Mesothelial cell of epicardium (in vitro differentiated cells): ENCODE measurements around the gene UCP2. TPM values are rescaled to one million over a fixed set of nuclear protein-coding genes. Genes with fewer than 3 reads are reported as not detected.

Source experiments
- DNase-seq, 2 experiments: peaks; one replicate each; pipeline ENCODE4 v3.0.0; 2021; ENCODE audit warnings: low spot score in 2 of 2; ENCODE audit not compliant: unreplicated experiment in 2 of 2
- H3K27ac Mint-ChIP-seq: 2 replicates; pipeline ENCODE4 v1.8.0; 2021; ENCODE audit warnings: mixed read lengths
- H3K27me3 Mint-ChIP-seq: 2 replicates; pipeline ENCODE4 v1.8.0; 2021; ENCODE audit warnings: low read depth, mixed read lengths
- H3K36me3 Mint-ChIP-seq: 2 replicates; pipeline ENCODE4 v1.8.0; 2021; ENCODE audit warnings: mixed read lengths
- H3K4me1 Mint-ChIP-seq: 2 replicates; pipeline ENCODE4 v1.8.0; 2021; ENCODE audit warnings: mixed read lengths
- H3K4me3 Mint-ChIP-seq: 2 replicates; pipeline ENCODE4 v1.8.0; 2021; ENCODE audit warnings: mild to moderate bottlenecking, moderate library complexity, mixed read lengths
- H3K9me3 Mint-ChIP-seq: 2 replicates; pipeline ENCODE4 v1.8.0; 2021; ENCODE audit warnings: mixed read lengths
- total RNA-seq: library from RNA; stranded (reverse); gene quantifications from 3 replicates; pipeline ENCODE4 v1.2.1, GENCODE V29; 2021
- TF ChIP-seq, protein P1 (sequence below): fragments of 200-600 bp; sonication (generic); IDR thresholded peaks from one replicate; pipeline ENCODE4 v1.5.0; 2021; ENCODE audit warnings: antibody characterized with exemption; ENCODE audit not compliant: unreplicated experiment

The UCP2 gene
- total RNA-seq, 1 donor from 2014 or later = 31.5 TPM

- TF ChIP-seq, protein P1, sequence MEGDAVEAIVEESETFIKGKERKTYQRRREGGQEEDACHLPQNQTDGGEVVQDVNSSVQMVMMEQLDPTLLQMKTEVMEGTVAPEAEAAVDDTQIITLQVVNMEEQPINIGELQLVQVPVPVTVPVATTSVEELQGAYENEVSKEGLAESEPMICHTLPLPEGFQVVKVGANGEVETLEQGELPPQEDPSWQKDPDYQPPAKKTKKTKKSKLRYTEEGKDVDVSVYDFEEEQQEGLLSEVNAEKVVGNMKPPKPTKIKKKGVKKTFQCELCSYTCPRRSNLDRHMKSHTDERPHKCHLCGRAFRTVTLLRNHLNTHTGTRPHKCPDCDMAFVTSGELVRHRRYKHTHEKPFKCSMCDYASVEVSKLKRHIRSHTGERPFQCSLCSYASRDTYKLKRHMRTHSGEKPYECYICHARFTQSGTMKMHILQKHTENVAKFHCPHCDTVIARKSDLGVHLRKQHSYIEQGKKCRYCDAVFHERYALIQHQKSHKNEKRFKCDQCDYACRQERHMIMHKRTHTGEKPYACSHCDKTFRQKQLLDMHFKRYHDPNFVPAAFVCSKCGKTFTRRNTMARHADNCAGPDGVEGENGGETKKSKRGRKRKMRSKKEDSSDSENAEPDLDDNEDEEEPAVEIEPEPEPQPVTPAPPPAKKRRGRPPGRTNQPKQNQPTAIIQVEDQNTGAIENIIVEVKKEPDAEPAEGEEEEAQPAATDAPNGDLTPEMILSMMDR = no peak
- H3K27ac Mint-ChIP-seq = peak overlapping the region; percentile 95
- no peaks in the 10 kb centered on the region for H3K9me3 Mint-ChIP-seq
- DNase-seq = no peak
- peak overlapping the region; percentile 82 for H3K4me3 Mint-ChIP-seq
- peaks cover 9% of the 10 kb centered on the region for H3K27me3 Mint-ChIP-seq
- peaks cover 1% of the 10 kb centered on the region for H3K36me3 Mint-ChIP-seq
- H3K4me1 Mint-ChIP-seq = peaks cover 25% of the 10 kb centered on the region
Measured at GRCh38 chr11:73983741-73984538, 1.3 kb upstream of the UCP2 start.

DNA sequence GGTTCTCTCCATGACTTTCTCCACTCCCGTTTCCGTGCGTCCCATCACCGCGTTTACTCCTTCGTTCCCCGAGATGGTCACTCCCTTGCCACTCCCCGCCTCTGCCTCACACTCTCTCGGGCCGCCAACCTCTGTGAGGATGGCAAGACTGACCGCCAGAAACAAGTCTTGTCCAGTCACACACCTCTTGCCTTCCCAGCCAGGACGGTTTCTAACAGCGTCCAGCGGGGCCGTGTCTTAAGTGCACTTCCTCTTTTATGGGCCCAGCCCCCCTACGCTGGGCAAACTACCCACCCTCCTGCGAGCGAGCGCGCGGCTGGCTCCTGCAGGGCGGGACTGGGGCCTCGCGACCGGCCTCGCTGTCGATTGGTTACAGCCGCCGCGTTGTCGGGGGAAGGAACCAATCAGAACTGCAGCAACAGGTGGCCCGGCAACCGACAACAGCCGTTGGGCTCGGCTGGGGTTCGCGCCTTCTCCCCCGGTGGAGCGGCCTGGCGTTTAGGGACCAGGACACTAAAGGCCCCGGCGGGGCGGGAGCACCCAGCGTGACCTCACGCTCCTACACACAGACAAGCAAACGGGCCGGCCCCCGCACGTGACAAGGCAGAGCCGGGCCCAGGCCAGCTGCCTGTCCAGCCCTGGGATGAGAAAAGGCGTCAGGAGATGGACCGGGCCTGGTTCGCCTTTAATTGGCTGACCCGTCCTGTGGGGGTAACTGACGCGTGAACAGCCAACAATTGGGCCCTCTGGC, 522 bp upstream of the UCP2 start:
- peak overlapping the region; percentile 95 for H3K27ac Mint-ChIP-seq

GRCh38 chr11:73981051-73981805, 1.4 kb downstream of the UCP2 start:
- DNase-seq = no peak
- Mint-ChIP-seq H3K27me3 (peaks cover 9% of the 10 kb centered on the region), H3K4me1 (peaks cover 25% of the 10 kb centered on the region), H3K4me3 (peak overlapping the region; percentile 82), H3K27ac (no peak overlapping the region), H3K9me3 (no peaks in the 10 kb centered on the region), H3K36me3 (peaks cover 11% of the 10 kb centered on the region)
- TF ChIP-seq, protein P1 = no peak

More for the DNA sequence above, 522 bp upstream of the UCP2 start:
- peak overlapping the region; percentile 82 for H3K4me3 Mint-ChIP-seq
- no peaks in the 10 kb centered on the region for H3K9me3 Mint-ChIP-seq
- H3K4me1 Mint-ChIP-seq = peaks cover 25% of the 10 kb centered on the region
- DNase-seq = peak; percentile 74 to 84
- peaks cover 5% of the 10 kb centered on the region for H3K36me3 Mint-ChIP-seq
- TF ChIP-seq, protein P1 = no peak
- peaks cover 9% of the 10 kb centered on the region for H3K27me3 Mint-ChIP-seq

- Mint-ChIP-seq H3K27me3 (peaks cover 8% of the 10 kb centered on the region), H3K9me3 (no peaks in the 10 kb centered on the region), H3K27ac (no peak overlapping the region), H3K4me3 (no peak overlapping the region), H3K36me3 (peaks cover 18% of the 10 kb centered on the region), H3K4me1 (peaks cover 25% of the 10 kb centered on the region)
- DNase-seq = no peak
- TF ChIP-seq, protein P1 = no peak
Measured at GRCh38 chr11:73980001-73980961, 2.4 kb downstream of the UCP2 start.
